Measurements from ENCODE around the gene IFRD2. TPM values are rescaled to one million over a fixed set of nuclear protein-coding genes. Genes with fewer than 3 reads are reported as not detected.

Gene IFRD2
- total and polyA plus RNA-seq, 2 experiments from 2014 or later, result 80.8 to 91.5 TPM

DNA sequence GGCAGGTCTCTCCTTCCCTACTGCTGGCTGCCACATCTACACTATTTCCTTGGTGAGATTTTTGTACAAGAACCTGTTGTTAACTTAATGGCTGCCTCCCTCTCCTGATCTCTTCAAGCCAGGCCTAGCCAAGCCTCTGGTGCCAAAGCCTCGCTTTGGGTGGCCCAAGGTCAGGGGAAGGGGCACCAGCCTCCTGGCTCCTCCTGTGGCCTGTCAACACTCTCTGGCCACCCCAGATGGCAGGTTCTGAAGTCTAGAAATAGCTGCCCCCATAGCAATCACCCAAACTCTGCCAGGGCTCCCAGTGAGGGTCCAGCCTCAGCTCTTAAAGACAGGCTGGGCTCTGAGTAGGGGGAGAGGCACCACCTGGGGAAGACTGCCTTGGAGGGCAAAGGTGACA lies 5.0 kb downstream of the IFRD2 start:
- no peak for ATAC-seq
- no peak overlapping the region for H3K4me3 ChIP-seq
- H2AFZ ChIP-seq, result no peak overlapping the region
- Mint-ChIP-seq H3K4me1 (peaks cover 5% of the 10 kb centered on the region), H3K27me3 (ENCODE audit: insufficient read depth, low read depth, poor library complexity) (peaks cover 5% of the 10 kb centered on the region), H3K36me3 (ENCODE audit: low read depth) (peaks cover 47% of the 10 kb centered on the region), H3K27ac (no peak overlapping the region), H3K9me3 (no peaks in the 10 kb centered on the region), H3K4me3 (no peak overlapping the region)
- peaks cover 17% of the 10 kb centered on the region for H3K79me2 ChIP-seq (replicated peaks; ENCODE audit: insufficient read depth)
- no peaks in the 10 kb centered on the region for H3K27me3 ChIP-seq (ENCODE audit: insufficient read depth)
- TF ChIP-seq EZH2 (IDR thresholded peaks at IDR 0.05; ENCODE audit: low read depth, unreplicated experiment) (no peak), JUNB (IDR thresholded peaks at IDR 0.05; ENCODE audit: unreplicated experiment) (no peak), NANOG (IDR thresholded peaks at IDR 0.05; ENCODE audit: borderline replicate concordance) (no peak), ZNF114 (CRISPR knock-in tag; IDR thresholded peaks at IDR 0.05) (no peak)
- TF ChIP-seq, protein P1, sequence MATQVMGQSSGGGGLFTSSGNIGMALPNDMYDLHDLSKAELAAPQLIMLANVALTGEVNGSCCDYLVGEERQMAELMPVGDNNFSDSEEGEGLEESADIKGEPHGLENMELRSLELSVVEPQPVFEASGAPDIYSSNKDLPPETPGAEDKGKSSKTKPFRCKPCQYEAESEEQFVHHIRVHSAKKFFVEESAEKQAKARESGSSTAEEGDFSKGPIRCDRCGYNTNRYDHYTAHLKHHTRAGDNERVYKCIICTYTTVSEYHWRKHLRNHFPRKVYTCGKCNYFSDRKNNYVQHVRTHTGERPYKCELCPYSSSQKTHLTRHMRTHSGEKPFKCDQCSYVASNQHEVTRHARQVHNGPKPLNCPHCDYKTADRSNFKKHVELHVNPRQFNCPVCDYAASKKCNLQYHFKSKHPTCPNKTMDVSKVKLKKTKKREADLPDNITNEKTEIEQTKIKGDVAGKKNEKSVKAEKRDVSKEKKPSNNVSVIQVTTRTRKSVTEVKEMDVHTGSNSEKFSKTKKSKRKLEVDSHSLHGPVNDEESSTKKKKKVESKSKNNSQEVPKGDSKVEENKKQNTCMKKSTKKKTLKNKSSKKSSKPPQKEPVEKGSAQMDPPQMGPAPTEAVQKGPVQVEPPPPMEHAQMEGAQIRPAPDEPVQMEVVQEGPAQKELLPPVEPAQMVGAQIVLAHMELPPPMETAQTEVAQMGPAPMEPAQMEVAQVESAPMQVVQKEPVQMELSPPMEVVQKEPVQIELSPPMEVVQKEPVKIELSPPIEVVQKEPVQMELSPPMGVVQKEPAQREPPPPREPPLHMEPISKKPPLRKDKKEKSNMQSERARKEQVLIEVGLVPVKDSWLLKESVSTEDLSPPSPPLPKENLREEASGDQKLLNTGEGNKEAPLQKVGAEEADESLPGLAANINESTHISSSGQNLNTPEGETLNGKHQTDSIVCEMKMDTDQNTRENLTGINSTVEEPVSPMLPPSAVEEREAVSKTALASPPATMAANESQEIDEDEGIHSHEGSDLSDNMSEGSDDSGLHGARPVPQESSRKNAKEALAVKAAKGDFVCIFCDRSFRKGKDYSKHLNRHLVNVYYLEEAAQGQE (IDR thresholded peaks at IDR 0.05; ENCODE audit: unreplicated experiment), result no peak
- TF ChIP-seq, protein P2, sequence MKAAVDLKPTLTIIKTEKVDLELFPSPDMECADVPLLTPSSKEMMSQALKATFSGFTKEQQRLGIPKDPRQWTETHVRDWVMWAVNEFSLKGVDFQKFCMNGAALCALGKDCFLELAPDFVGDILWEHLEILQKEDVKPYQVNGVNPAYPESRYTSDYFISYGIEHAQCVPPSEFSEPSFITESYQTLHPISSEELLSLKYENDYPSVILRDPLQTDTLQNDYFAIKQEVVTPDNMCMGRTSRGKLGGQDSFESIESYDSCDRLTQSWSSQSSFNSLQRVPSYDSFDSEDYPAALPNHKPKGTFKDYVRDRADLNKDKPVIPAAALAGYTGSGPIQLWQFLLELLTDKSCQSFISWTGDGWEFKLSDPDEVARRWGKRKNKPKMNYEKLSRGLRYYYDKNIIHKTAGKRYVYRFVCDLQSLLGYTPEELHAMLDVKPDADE (IDR thresholded peaks at IDR 0.05), result no peak
- TF ChIP-seq, protein P3, sequence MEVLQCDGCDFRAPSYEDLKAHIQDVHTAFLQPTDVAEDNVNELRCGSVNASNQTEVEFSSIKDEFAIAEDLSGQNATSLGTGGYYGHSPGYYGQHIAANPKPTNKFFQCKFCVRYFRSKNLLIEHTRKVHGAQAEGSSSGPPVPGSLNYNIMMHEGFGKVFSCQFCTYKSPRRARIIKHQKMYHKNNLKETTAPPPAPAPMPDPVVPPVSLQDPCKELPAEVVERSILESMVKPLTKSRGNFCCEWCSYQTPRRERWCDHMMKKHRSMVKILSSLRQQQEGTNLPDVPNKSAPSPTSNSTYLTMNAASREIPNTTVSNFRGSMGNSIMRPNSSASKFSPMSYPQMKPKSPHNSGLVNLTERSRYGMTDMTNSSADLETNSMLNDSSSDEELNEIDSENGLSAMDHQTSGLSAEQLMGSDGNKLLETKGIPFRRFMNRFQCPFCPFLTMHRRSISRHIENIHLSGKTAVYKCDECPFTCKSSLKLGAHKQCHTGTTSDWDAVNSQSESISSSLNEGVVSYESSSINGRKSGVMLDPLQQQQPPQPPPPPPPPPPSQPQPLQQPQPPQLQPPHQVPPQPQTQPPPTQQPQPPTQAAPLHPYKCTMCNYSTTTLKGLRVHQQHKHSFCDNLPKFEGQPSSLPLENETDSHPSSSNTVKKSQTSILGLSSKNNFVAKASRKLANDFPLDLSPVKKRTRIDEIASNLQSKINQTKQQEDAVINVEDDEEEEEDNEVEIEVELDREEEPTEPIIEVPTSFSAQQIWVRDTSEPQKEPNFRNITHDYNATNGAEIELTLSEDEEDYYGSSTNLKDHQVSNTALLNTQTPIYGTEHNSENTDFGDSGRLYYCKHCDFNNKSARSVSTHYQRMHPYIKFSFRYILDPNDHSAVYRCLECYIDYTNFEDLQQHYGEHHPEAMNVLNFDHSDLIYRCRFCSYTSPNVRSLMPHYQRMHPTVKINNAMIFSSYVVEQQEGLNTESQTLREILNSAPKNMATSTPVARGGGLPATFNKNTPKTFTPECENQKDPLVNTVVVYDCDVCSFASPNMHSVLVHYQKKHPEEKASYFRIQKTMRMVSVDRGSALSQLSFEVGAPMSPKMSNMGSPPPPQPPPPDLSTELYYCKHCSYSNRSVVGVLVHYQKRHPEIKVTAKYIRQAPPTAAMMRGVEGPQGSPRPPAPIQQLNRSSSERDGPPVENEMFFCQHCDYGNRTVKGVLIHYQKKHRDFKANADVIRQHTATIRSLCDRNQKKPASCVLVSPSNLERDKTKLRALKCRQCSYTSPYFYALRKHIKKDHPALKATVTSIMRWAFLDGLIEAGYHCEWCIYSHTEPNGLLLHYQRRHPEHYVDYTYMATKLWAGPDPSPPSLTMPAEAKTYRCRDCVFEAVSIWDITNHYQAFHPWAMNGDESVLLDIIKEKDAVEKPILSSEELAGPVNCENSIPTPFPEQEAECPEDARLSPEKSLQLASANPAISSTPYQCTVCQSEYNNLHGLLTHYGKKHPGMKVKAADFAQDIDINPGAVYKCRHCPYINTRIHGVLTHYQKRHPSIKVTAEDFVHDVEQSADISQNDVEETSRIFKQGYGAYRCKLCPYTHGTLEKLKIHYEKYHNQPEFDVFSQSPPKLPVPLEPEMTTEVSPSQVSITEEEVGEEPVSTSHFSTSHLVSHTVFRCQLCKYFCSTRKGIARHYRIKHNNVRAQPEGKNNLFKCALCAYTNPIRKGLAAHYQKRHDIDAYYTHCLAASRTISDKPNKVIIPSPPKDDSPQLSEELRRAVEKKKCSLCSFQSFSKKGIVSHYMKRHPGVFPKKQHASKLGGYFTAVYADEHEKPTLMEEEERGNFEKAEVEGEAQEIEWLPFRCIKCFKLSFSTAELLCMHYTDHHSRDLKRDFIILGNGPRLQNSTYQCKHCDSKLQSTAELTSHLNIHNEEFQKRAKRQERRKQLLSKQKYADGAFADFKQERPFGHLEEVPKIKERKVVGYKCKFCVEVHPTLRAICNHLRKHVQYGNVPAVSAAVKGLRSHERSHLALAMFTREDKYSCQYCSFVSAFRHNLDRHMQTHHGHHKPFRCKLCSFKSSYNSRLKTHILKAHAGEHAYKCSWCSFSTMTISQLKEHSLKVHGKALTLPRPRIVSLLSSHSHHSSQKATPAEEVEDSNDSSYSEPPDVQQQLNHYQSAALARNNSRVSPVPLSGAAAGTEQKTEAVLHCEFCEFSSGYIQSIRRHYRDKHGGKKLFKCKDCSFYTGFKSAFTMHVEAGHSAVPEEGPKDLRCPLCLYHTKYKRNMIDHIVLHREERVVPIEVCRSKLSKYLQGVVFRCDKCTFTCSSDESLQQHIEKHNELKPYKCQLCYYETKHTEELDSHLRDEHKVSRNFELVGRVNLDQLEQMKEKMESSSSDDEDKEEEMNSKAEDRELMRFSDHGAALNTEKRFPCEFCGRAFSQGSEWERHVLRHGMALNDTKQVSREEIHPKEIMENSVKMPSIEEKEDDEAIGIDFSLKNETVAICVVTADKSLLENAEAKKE (CRISPR knock-in tag; IDR thresholded peaks at IDR 0.05), result no peak
- no peak overlapping the region for H3K27ac ChIP-seq (ENCODE audit: low read depth)
- peaks cover 5% of the 10 kb centered on the region; the same call in 1 of the 2 replicates for H3K4me1 ChIP-seq (ENCODE audit: insufficient read depth)
- 0 out of 2 replicates have a peak, but pooled peaks cover 4% of the 10 kb centered on the region for H3F3A ChIP-seq (replicated peaks; ENCODE audit: low read depth)
- peaks cover 11% of the 10 kb centered on the region for H3K36me3 ChIP-seq (ENCODE audit: insufficient read depth)
- DNase-seq (ENCODE audit: low spot score), result no peak
- no peak overlapping the region for H3K4me2 ChIP-seq
- H3K9me2 ChIP-seq (ENCODE audit: insufficient read depth), result no peaks in the 10 kb centered on the region
- no peaks in the 10 kb centered on the region; the same call in 1 of the 2 replicates for H4K20me1 ChIP-seq (replicated peaks; ENCODE audit: insufficient read depth)

Measured in GM23338 (cell line).